Activated T-helper 1 cell treated with Interleukin-2 at 50 U/mL for 16 hours (primary cell): Measurements from ENCODE around the gene TEX261.
"Not testable (repeated sequence)": the region's sequence is repeated elsewhere in the genome, so short reads cannot be mapped to it uniquely, and the experiment has no call there.

Experiments used
- DNase-seq: peaks from one replicate; pipeline ENCODE4 v3.0.0-alpha.2; 2020; ENCODE audit warnings: low read depth

Gene TEX261

DNA sequence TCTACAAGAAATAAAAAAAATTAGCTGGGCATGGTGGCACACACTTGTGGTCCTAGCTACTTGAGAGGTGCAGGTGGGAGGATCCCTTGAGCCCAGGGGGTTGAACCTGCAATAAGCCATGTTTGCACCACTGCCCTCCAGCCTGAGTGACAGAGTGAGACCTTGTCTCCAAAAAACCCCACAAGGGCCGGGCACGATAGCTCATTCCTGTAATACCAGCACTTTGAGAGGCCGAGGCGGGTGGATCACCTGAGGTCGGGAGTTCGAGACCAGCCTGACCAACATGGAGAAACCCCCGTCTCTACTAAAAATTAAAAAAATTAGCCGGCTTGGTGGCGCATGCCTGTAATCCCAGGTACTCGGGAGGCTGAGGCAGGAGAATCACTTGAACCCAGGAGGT is 5.3 kb upstream of the TEX261 start:
- DNase-seq = not testable (repeated sequence)

DNA sequence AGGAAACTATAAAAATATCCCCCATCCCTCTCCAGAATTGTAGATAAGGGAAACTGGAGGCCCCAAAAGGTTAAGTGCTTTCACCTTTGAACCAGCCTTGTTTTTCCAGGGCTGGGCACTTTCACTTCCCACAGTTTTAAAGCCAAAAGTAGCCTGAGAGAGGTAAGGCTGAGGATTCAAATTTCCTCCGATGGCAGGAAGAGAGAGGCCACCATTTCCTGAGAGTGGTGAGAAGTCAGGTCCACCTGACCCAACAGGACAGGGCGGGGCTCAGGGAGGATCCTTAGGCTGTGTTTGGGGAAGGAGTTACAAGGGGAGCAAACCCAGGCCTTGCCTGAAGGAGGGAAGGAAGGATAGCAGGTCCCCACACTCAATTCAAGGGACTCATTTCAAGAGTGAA is 4.7 kb upstream of the TEX261 start:
- no peak for DNase-seq

DNA sequence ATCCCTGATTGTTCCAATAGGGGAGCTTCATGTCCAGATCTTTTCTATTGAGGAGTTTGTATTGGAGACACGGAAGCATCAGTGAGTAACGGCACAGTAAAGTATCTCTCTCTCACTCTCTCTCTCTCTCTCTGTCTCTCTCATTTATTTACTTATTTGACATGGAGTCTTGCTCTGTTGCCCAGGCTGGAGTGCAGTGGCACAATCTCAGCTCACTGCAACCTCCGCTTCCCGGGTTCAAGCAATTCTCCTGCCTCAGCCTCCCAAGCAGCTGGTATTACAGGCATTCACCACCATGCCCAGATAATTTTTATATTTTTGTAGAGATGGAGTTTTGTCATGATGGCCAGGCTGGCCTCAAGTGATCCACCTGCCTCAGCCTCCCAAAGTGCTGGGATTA is 4.2 kb upstream of the TEX261 start:
- not testable (repeated sequence) for DNase-seq

DNA sequence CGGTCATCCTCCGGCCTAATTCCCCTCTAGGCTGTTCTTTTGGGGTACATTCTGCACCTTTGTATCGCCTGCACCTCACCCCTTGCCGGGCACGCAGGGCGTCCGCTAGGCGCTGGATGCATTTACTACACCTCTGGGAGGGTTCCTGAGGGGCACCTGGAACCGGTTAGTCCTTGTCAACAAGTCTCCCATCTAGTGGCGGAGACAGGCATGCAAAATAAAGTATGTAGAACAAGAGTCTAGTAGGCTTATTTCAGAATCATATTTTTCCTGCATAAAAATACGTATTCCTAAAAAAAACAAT is 705 bp upstream of the TEX261 start:
- peak; percentile 33 for DNase-seq

DNA sequence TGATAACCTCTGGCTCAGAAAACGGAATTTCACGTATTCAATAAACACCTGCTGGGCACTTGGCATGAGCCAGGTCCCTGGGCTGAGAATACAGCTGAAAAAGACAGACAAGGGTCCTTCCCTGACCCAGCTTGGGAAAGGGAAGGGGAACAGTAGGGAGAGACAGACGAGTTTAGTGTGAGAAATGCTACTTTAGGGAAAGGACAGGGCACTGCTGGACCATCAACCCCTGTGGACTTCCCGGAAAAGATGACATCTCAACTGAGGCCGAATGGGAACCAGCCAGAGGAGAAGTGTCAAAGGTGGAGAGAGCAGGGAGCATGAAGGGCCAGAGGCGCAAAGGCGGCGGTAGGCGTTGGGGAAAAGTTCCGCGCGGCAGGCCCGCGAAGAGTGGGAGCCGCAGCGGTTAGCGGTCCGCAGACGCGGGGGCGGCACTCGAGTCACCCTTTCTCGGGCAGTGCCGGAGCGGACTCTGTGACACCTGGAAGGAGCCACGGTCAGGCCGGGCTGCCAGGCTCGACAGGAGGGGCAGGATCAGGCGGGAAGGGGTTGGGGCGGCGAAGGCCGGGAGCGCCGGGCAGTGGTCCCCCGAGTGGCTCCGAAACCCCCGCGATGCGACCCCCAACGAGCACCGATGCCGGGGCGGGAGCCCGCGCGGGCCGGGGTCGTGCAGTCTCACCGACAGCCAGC is 519 bp downstream of the TEX261 start:
- DNase-seq = no peak

DNA sequence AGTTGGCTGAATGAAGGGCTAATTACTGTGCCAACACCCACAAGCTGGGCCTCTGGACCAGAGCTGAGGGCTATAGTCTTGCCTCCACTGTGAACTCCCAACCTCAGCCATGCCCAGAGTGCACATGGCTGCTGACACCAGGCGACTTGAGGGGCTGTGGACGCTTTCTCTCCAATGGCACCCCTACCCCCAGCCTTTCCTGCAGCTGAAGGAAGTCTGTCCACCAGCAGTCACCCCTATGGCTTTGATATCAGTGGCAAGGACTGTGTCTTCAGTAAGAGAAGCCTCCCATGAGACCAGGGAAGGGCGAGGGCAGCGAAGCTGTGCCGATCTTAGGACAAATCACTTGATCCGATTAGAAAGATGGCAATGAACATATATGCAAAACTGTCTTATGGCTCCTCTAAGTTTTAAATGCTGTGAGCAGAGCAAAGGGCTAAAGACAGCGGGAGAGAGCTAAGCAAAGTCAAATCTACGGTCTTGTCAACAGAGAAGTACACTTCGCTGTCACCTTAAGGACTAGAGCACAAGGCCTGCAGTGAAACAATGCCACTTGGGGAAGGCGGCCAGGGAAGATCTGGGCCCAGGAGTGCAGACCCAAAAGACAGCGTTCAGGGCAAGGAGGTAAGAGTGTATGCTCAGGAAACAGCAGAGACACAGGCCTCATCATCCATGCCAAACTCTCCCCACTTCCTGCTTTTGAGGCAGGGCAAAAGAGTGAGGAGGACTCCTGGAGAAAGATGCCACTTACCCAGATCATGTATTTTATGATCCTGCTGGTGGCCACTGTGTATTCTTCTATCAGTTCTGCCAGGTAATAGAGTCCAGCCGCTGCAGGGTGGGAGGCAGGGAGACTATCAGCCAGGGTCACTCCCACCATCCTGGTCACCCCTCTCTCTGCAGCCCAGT is 1.5 kb downstream of the TEX261 start:
- DNase-seq = no peak

DNA sequence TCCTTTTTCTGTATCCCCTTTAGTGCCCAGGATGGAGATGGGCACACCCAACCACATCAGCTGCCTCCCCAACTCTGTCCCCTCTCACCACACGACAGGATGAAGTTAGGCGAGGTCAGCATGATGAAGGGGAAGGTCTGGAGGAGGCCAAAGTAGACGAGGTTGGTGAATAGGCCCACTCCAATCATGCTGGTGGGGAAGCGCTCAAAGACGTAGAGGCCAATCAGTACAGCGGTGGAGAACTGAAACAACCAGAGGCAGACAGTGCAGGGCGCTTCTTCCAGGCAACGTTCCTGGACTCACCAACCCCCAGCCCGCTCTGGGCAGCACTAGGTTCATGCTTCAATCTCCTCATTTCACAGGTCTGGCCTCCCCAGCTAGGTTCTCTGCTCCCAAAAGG is 2.9 kb downstream of the TEX261 start:
- no peak for DNase-seq

DNA sequence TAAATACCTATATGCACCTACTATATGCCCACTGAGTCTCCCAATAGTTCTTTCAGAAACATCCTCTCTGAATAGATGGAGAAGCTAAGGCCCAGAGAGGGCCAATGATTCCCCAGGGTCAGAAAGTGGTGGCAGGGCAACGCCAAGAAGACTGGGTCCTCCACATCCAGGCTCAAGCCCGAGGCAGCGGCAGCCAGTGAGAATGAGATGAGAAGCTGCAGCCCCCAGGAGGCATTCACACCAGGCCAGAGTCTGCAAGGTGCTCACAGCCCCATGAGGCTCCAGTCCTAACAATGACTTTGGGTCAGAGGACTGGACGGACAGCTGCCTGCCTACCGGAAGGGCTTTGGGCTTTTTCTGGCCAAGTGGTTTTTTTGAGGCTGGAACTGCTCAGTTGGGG is 3.5 kb downstream of the TEX261 start:
- no peak for DNase-seq

DNA sequence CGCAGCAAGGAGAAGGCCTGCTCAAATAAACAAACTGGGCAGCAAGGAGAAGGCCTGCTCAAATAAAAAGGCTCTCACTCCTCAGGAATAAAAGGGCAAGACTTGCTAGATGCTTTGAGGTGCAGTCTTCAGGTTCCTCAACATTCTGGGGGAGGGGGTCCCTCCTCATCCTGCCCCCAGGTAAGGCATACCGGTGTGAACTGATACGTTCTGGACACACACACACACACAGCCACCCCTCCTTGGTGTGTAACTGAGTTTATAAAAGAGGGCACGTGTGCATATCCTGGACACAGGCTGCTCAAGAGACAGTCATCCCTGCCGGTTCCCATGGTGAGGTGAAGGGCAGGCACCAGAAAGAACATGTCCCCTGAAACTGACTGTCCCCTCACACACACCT is 4.5 kb downstream of the TEX261 start:
- no peak for DNase-seq

DNA sequence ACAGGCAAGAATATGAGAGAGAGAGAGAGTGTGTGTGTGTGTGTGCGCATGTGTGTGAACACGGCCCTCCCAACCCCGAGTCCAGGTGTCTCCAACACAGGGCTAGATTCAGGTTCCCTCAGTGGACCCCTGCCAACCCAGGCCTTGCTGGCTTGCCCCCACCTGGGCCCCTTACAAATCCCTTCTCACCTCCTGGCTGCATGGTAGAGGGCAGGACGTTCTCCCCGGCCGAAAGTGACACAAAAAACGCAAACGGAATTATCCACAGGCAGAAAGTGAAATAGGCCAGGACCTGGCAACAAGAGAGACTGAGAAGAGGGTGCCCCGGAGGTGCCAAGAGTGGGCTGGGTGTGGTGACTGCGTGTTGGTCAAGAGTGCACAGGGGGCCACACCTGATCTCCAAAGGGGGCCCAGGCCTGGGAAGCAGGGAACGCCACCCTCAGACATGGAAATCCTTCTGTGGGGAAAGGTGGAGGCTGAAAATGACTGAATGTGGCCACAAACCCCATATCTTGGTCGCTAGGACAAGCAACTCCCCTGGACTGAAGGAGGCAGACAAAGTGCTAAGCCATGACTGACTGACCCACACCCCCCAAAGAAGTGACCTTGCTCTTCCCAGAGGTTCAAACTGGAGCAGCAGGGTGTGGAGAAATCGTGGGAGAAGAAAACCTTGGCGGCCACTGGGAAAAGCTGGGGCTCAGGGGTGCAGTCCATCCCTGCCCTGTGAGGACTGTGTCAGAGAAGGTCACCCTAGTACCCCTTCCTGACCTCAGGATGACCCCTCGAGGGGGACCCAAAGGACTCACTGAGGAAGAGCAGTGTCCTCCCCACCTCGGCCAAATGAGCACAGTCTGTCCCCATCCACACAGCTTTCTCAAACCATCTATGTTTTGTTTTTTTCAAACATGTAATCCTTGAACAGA is 5.7 kb downstream of the TEX261 start:
- no peak for DNase-seq

DNA sequence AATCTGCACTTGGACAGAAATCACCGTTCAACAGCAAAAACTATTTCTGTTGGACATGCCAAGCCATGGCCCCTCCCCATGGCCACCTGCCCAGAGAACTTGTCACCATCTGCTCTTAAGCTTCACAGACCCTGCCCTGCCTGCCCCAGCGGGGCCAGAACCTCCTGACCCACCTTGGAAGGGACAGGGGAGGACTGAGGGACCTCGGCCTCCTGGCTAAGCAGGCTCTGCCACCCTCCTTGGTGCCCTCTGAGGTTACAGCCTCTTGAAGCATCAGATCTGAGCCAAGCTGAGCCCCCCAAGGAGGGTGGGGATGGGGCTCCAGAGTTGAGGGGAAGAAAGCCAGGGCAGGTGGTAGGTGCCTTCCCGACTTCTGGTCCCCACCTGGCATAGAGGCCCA is 6.5 kb downstream of the TEX261 start:
- DNase-seq = no peak

DNA sequence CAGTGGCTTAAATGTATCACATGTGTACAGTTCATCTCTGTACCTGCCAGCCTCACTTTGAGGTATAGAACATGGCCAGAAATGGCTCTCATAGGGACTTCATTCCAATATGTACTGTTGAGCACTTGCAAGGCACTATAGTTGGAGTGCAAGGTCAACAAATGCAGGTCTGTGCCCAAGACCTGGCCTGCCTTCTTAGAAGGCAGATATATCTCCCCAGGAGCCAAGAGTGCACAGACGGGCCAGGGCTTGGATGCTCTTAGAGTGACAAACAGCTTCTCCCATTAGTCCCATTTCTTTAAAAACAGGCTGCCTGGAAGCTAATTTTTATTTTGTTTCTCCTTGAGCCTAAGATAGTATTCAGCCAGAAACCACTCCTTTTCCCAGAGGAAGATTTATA is 7.3 kb downstream of the TEX261 start:
- no peak for DNase-seq

DNA sequence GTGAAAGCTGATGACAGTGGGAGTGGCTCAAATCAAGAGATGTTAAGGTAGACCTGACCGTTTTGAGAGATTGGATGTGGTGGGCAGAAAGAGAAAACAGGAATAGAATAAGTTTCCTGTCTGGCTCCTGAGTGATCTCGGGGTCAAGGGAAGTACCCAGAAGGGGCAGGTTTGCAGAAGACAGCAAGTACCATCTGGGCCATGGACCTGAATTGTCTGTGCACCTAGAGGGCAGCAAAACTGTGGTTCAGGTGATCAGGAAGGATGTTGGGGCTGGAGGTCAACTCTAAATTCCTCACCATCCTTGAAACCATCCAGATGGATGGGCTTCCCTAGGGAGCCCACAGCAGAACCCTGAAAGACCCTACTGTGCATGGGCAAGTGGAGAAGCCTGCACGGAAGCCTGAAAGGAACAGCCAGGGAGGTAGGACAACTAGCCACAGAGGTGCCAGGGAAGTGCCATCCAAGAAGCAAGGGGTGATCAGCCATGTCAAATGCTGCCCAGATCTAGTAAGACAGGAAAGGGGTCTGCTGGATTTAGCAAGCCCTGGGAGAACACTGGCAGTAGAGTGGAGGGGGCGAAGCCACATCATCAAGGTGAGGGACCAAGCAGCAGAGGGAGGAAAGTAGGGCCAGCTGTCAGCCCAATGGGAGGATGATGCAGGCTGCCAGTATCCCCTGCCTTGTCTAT is 8.0 kb downstream of the TEX261 start:
- no peak for DNase-seq

DNA sequence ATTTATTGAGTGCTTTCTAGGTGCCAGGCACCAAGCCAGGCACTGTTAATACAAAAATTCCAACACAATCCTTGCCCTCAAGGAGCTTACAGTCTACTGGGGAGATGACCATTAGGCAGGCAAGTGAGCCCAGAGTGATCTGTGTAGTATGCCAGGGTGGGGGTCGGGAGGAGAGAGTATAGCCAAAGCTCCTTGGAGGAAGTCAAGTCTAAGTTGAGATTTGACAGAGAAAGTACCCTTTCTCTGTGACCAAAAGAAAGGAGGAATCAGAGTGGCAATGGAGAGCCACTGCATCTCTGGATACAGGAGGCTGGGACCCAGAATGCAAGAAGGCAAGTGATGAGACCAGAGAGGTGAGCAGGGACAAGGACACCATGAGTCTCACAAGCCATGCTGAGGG is 8.7 kb downstream of the TEX261 start:
- no peak for DNase-seq

DNA sequence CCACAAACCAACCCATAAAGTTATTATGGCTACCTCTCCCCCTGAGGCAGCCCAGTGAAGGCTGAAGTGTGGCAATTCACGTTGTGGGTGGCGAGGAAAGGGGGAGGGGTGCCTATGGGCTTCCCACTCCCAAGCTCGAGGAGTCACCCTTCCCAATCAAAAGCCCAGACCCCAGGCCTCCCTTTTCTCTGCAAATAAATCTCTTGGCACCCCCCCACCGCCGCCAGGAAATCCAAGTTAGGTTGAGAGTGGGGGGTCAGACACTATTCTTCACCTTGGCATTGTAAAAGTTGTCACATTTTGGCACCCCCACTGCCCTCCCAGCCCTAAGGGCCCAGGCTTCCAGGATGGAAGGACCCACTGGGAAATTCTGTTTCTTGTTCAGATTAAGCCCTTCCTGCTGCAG is 9.4 kb downstream of the TEX261 start:
- DNase-seq = no peak

DNA sequence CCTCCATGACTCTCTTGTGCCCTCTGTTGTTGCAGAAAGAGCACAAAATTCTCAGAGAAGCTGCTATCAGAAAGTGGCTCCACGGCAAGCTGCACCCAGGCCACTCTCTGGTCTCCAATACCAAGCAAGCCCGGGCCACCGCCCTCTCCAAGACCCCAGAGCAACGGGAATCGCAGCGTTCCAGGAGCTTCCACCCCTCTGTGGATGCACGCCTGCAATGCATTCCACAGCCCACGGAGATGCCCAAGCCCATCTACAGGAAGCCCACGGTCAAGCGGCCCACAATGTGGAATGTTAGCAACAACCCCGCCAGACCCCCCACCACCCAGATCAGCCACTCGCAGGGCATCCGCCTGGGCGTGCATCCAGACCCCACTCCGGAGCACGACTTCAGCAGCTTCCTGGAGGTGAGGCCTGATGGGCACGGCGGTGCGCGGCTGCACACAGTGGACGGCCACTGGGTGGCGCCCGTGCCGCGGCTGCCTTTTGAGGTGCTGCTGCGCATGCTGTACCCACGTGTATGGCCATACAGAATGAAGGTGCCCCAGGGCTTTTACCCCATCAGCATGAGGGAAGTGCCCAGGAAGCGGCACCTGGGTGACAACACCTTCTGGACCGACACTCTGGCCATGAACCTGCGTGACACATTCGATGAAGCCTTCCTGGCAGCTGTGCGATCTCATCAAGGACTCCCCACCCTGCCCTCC is 9.9 kb downstream of the TEX261 start:
- DNase-seq = peak; percentile 70

DNA sequence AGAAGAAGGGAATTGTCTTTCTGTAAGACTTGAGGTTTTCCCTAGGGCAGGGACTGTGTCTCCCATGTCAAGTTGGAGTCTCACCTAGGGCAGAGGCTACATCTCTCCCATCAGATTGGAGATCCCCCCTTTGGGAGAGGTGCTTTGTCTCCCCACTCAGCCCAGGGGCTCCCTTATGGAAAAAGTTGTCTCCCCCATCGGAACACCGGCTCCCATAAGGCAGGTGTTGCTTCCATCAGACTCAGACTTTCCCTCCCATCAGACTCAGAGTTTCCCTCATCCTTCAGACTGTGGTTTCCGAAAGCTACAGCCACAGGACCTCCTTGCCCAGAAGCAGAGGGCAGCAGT is 10.5 kb downstream of the TEX261 start:
- no peak for DNase-seq

DNA sequence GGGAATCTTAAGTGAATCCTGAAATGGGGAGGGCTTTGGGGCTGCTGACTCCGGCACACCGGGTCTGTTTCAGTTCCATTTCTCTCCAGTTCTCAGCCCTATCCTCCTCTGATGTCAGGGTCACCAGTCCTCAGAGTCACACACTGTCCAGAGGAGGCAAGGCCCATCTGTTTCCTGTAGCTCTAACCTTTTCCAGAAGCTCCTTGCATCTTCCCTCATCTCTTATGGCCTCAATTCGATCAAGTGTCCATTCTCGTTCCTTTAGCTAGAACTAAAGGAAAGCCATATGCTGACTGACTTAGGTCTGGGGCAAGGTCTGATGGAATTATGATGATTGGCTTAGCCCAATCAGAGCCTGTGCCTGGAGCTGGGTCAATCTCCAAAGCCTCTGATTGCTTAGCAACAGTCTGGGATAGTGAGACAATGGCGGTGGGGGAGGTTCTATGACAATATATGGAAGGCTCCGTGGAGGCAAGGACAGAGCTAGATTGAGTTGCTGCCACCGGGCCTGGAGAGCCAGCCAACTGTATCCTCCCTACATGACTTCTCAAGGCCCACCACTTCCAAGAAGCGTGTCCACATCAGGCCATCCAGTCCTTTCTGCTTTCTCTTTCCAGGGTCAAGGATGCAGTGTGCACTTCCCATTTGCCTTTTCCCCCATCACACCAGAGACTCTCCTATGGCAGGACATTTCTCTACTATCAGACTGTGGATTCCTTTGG is 11.0 kb downstream of the TEX261 start:
- DNase-seq = no peak

DNA sequence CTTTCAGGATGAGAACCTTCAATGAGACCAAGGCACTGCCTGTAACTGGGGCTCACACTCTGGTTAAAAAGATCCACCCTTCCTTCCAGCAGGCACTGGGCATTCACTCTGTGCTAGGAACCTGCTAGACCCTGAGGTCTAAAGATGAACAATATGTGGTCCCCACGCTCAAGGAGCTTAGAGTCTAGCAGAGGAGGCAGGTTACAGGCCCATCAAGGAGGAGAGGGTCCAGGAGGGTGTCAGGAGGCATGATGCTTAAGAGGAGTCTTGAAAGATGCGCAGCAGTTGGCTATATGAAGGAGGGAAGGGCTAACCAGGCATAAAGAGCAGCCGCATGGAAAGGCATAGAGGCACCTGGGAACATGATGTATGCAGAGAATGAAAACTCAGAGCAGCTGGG is 11.7 kb downstream of the TEX261 start:
- DNase-seq = no peak

DNA sequence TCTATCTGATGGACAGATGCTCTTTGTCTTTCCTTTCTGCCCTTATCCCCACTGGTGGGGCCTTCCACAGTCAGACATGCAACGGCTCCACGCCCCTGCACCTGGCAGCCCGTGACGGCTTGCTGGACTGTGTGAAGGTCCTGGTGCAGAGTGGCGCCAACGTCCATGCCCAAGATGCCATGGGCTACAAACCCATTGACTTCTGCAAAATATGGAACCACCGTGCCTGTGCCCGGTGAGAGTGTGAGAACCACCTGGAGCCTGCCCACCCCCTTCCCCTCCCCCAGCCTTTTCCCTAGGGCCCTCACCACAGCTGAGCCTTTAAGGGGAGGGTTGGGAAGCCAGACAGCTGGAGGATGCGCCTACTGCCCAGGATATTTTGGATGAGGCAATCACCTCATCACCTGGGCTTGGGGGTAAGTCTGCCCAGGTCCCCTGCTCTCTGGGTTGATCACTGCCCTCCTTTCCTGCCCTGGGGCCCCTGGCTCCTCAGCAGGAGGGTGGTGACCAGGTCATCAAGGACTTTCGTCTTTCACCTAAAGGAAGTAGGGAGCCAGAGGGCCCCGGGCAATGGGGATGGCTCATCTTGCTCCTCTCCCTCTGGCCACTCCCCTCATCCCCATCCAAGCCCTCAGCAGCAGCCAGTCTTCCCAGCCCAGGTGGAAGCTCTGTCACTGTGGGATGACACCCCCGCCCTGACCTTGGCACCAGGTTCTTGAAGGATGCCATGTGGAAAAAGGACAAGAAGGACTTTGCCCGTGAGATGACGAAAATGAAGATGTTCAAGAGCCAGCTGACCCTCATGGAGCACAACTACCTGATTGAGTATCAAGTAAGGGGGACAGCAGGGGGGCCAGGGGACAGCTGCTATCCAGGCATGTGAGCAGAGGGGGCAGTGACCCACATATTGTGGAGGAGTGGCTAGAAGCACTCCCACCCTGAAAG is 12.5 kb downstream of the TEX261 start:
- no peak for DNase-seq
